Prostate gland (tissue), 2 donors: ENCODE data around the gene FAM43A. TPM values are rescaled to one million over a fixed set of nuclear protein-coding genes. Genes with fewer than 3 reads are reported as not detected.

Experiments
- DNase-seq: peaks from one replicate; pipeline ENCODE4 v3.0.0-alpha.2; 2019; ENCODE audit warnings: low spot score
- H3K27ac ChIP-seq, 2 donors: fragments of 200-600 bp; sonication (generic); 2 replicates each; pipeline ENCODE4 v1.5.1; 2017 to 2019
- H3K27me3 ChIP-seq: fragments of 200-600 bp; sonication (generic); replicated peaks from 2 replicates; pipeline ENCODE4 v1.5.1; 2019; ENCODE audit not compliant: insufficient read depth
- H3K36me3 ChIP-seq, 2 donors: fragments of 200-600 bp; sonication (generic); 1 replicate in 1 of 2; 2 replicates in 1 of 2; pipeline versions ENCODE4 v1.5.1 to v1.8.1; 2017 to 2019
- H3K4me1 ChIP-seq: fragments of 200-600 bp; sonication (generic); replicated peaks from 2 replicates; pipeline ENCODE4 v1.5.1; 2019
- H3K4me3 ChIP-seq, 2 donors: fragments of 200-600 bp; sonication (generic); 2 replicates each; pipeline ENCODE4 v1.5.1; 2017 to 2019
- H3K9me3 ChIP-seq: fragments of 200-600 bp; sonication (generic); 2 replicates; pipeline ENCODE4 v1.5.1; 2017
- POLR2A ChIP-seq: fragments of 450-650 bp; IDR thresholded peaks from one replicate; pipeline ENCODE4 v1.6.1; 2016; ENCODE audit warnings: antibody characterized with exemption, mild to moderate bottlenecking
- POLR2AphosphoS5 ChIP-seq: sonication (generic); formaldehyde crosslinking; IDR thresholded peaks from one replicate; pipeline ENCODE4 v1.6.1; 2017; ENCODE audit warnings: antibody characterized with exemption
- WGBS: methylation state at CpG from one replicate; pipeline ENCODE4 v1.1.5; 2018; 5-methylcytosine and 5-hydroxymethylcytosine counted together
- intact Hi-C: fragments of 100-400 bp; cut with DNase I; formaldehyde crosslinking; loops from one replicate; pipeline ENCODE4 v1.14.2; 2022
- total RNA-seq, 2 donors: library from RNA; depleted of rRNA; stranded (reverse); fragments of >200 nt; gene quantifications; one replicate each; pipeline ENCODE4 v1.1.0, GENCODE V29; 2016
- TF ChIP-seq, protein P1 (sequence below), 4 experiments: fragments of 200-600 bp in 2 of 4; fragments of 450-650 bp in 2 of 4; sonication (generic) in 2 of 4; IDR thresholded peaks; 1 replicate in 3 of 4; 2 replicates in 1 of 4; pipeline ENCODE4 v1.5.1; 2016 to 2019; ENCODE audit warnings: antibody characterized with exemption in 4 of 4, mild to moderate bottlenecking in 2 of 4, moderate library complexity in 2 of 4

Gene FAM43A
- total RNA-seq, 2 donors from 2014 or later = 39.6 to 93.6 TPM

DNA sequence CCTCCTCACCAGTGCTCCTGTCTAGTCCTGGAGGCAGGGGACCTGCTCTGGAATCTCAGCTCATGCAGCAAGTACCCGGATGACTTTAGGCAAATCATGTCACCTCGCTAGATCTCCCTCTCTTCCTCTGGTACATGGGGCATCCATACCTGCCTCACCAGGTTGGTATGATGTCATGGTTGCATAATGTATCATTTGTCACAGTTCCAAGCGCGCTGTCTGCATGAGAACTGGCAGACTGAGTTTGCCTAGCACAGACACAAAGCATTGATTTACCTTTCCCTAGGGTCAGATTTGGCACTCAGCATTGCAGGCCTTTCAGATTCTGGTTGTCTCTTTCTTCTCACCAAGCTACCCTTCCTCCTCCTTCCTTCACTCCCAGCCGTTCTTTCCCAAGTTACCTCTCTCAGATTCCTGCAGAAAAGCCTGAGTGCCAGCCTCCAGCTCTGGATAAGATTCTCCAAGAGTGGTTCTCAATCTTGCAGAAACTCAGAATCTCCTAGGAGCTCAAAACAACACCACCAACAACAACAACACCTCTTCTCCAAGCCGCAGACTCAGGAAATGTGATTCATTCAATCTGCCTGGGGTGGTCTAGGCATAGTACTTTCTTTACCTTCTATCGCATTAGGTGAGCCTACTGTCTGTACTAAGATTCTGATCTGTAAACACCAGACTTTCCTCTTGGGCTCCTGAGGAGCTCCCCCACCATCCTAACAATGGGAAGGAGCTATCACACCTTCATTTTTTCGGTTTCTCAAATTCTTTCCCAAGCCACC is 29.5 kb downstream of the FAM43A start:
- 79% methylated on average over 8 of the region's 8 CpGs for WGBS
- no peaks in the 10 kb centered on the region for H3K9me3 ChIP-seq
- intact Hi-C loops = no loop called here

DNA sequence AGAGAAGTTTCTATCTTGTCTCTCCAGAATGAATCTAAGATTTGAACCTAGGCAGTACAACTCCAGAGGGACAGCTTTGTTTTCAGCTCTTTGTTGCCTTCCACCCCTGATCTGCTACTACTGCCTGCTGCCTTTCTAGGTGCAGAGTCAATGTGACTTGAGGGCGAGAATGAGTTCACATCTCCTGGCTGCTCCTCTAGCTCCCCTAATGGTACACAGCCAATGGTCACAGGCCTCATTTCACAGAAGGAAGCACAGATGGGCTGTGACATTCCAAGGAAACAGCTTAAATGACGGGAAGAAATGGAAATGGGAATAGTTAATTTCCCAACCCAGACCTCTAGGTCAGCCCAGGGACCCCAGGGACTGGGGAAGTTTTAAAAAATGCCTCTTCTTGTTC is 32.4 kb downstream of the FAM43A start:
- Histone ChIP-seq H3K4me1 (no peaks in the 10 kb centered on the region), H3K27me3 (no peaks in the 10 kb centered on the region), H3K4me3 (no peak overlapping the region), H3K27ac (no peak overlapping the region), H3K36me3 (no peaks in the 10 kb centered on the region), H3K9me3 (no peaks in the 10 kb centered on the region)
- WGBS = 96% methylated on average over 2 of the region's 2 CpGs
- intact Hi-C loops = no loop called here
- TF ChIP-seq, protein P1, sequence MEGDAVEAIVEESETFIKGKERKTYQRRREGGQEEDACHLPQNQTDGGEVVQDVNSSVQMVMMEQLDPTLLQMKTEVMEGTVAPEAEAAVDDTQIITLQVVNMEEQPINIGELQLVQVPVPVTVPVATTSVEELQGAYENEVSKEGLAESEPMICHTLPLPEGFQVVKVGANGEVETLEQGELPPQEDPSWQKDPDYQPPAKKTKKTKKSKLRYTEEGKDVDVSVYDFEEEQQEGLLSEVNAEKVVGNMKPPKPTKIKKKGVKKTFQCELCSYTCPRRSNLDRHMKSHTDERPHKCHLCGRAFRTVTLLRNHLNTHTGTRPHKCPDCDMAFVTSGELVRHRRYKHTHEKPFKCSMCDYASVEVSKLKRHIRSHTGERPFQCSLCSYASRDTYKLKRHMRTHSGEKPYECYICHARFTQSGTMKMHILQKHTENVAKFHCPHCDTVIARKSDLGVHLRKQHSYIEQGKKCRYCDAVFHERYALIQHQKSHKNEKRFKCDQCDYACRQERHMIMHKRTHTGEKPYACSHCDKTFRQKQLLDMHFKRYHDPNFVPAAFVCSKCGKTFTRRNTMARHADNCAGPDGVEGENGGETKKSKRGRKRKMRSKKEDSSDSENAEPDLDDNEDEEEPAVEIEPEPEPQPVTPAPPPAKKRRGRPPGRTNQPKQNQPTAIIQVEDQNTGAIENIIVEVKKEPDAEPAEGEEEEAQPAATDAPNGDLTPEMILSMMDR (IDR thresholded peaks at IDR 0.05) = no peak
- TF ChIP-seq POLR2A = no peak
- no peak for TF ChIP-seq POLR2AphosphoS5
- no peak for DNase-seq

More for the DNA sequence above, 29.5 kb downstream of the FAM43A start:
- H3K4me3 ChIP-seq = no peak overlapping the region
- no peaks in the 10 kb centered on the region for H3K27me3 ChIP-seq
- no peaks in the 10 kb centered on the region for H3K36me3 ChIP-seq
- TF ChIP-seq POLR2A = no peak
- TF ChIP-seq, protein P1 (IDR thresholded peaks at IDR 0.05) = no peak
- no peak for TF ChIP-seq POLR2AphosphoS5
- H3K27ac ChIP-seq = no peak overlapping the region
- no peaks in the 10 kb centered on the region for H3K4me1 ChIP-seq
- DNase-seq = no peak

DNA sequence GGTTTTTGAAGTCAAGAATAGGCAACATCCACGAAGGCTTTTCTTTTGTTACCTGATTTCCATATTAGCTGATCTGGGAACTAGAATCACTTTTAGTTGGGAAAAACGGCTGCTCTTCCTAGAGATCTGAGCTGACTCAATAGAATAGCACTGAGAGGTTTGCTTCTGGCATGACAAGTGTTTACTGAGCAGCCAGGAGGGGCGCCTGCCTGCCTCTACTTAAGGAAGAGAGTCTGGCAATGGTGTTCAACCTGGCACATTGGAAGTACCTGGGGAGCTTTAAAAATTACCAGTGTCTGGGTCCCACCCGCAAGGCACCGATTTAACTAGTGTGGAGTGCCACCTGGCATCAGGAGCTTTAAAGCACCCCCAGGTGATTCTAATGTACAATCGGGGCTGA is 34.4 kb downstream of the FAM43A start:
- Histone ChIP-seq H3K4me1 (no peaks in the 10 kb centered on the region), H3K36me3 (no peaks in the 10 kb centered on the region), H3K4me3 (no peak overlapping the region), H3K27me3 (no peaks in the 10 kb centered on the region), H3K27ac (no peak overlapping the region), H3K9me3 (no peaks in the 10 kb centered on the region)
- intact Hi-C loops = no loop called here
- no peak for DNase-seq
- WGBS = 69% methylated on average over 6 of the region's 6 CpGs
- no peak for TF ChIP-seq POLR2AphosphoS5
- TF ChIP-seq, protein P1 (IDR thresholded peaks at IDR 0.05) = no peak
- TF ChIP-seq POLR2A = no peak

DNA sequence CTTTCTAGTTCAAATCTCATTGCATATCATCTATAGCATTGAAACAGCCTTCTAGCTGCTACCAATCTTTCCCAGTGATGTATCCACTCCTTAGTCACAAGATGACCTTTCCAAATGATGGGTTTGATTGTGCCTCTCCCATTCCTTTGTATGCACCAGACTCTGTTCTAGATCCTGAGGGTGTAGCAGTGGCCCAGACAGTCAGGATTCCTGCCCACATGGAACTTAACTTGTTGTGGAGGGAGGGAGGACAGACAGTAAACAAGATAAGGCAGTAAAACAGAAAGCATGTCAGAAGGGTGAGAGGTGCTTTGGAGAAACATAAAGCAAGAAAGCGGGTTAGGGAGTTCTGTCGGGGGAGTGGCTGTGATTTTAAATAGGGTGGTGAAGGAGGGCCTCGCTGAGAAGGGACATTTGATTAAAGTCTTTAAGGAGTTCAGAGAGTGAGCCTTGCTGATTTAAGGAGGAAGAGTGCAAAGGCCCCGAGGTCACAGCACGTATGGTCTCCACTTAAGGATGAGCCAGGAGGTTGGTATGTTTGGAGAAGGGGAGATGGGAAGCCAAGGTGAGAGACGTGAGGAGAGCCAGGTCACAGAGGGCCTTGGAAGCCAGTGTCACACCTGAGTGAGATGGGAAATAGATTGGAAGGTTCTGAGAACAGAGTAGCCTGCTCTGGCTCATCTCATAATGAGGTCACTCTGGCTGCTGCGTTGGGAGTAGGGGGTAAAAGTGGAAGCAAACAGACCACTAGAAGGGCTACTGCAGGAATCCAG is 38.3 kb downstream of the FAM43A start:
- Histone ChIP-seq H3K27ac (no peak overlapping the region), H3K9me3 (no peaks in the 10 kb centered on the region), H3K27me3 (no peaks in the 10 kb centered on the region), H3K4me3 (no peak overlapping the region), H3K36me3 (no peaks in the 10 kb centered on the region), H3K4me1 (no peaks in the 10 kb centered on the region)
- no peak for DNase-seq
- intact Hi-C loops = no loop called here
- TF ChIP-seq, protein P1 (IDR thresholded peaks at IDR 0.05) = no peak
- TF ChIP-seq POLR2AphosphoS5 = no peak
- TF ChIP-seq POLR2A = no peak
- WGBS = 71% methylated on average over 7 of the region's 7 CpGs
